Measurements from ENCODE around the gene DFFA. TPM values are rescaled to one million over a fixed set of nuclear protein-coding genes. Genes with fewer than 3 reads are reported as not detected.
A peak's percentile ranks its signal among the peaks of the same experiment; 100 is the strongest.

DFFA gene
- total and polyA plus RNA-seq, 9 of the 15 experiments (the other 6 are each of a cell fraction or from before 2014, with no cell fraction given) = 39.6 to 74.8 (median 59.2) TPM

DNA sequence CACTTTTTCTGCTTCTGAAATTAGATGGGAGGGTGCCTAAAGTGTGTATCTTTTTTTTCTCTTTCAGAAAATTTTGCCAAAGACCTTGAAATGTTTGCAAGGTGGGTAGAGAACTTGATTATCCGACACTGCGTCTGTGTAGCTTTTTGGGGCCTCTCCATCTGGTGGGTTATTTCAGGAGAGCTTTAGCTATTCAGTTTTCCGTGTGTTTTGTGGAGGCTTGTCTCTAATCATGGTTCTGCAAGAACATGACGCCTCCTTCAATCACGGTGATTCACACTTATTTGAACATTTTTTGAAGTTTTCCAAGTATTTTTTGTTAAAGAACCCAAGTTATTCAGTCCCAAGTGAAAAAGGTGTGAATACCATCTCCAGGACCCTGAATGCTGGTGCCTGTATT lies 37.7 kb downstream of the DFFA start (continued):
- TF ChIP-seq ZBTB12 (CRISPR knock-in tag; IDR thresholded peaks at IDR 0.05) (no peak), ZNF133 (CRISPR knock-in tag; IDR thresholded peaks at IDR 0.05) (no peak), PTRF (tag; IDR thresholded peaks at IDR 0.05) (no peak), CGGBP1 (CRISPR knock-in tag; IDR thresholded peaks at IDR 0.05) (no peak), ZBTB33 (CRISPR knock-in tag; IDR thresholded peaks at IDR 0.05) (no peak), SMARCA5 (IDR thresholded peaks at IDR 0.05) (no peak), ELF4 (CRISPR knock-in tag; IDR thresholded peaks at IDR 0.05) (no peak), PRMT5 (CRISPR knock-in tag; IDR thresholded peaks at IDR 0.05) (no peak)

DNA sequence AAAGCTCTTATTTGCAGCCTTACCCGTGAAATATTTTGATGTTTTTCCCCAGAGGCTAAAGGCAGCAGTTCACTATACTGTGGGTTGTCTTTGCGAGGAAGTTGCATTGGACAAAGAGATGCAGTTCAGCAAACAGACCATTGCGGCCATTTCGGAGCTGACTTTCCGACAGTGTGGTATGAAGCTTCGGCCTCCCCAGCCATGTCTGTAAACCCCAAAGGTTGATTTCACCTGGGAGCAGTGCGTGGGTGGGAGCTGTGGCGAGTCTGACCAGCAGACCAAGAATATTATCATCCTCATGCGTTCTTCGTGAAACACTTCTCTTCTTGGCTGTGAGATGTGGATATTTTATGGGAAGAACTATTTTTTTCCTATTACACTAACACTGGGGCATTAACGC lies 38.5 kb downstream of the DFFA start:
- Histone ChIP-seq H3K4me2 (ENCODE audit: insufficient read depth, low read length) (no peak overlapping the region), H3K79me2 (ENCODE audit: control insufficient read depth, insufficient read depth, low read length) (peaks cover 12% of the 10 kb centered on the region; the same call in 2 of the 3 replicates), H3K9ac (ENCODE audit: insufficient read depth in 1 of 2, low read depth in 2 of 2, low read length in 2 of 2) (peak overlapping the region in 1 of 2 experiments; percentile 11; a peak in 1 of 4 replicates), H3K9me3 (replicated peaks; ENCODE audit: control insufficient read depth, insufficient read depth, low read depth, low read length) (no peaks in the 10 kb centered on the region), H3K4me1 (replicated peaks in 1 of 2; ENCODE audit: control insufficient read depth in 2 of 2, insufficient read depth in 2 of 2, low read length in 2 of 2) (peaks cover 9 to 20% of the 10 kb centered on the region in 2 experiments; a peak in 4 of 5 replicates), H3K27me3 (ENCODE audit: control insufficient read depth in 2 of 2, insufficient read depth in 2 of 2, low read length in 2 of 2) (no peaks in the 10 kb centered on the region), H2AFZ (ENCODE audit: low read depth, low read length) (no peak overlapping the region), H3K36me3 (ENCODE audit: control insufficient read depth, insufficient read depth, low read length) (no peaks in the 10 kb centered on the region), H3K4me3 (no peak overlapping the region), H4K20me1 (replicated peaks; ENCODE audit: control insufficient read depth, insufficient read depth, low read length) (no peaks in the 10 kb centered on the region), H3K27ac (ENCODE audit: extremely low read depth, low read depth, low read length) (no peak overlapping the region), H3K9me1 (ENCODE audit: control insufficient read depth, insufficient read depth, low read length) (peaks cover 3% of the 10 kb centered on the region)
- TF ChIP-seq, protein P1, sequence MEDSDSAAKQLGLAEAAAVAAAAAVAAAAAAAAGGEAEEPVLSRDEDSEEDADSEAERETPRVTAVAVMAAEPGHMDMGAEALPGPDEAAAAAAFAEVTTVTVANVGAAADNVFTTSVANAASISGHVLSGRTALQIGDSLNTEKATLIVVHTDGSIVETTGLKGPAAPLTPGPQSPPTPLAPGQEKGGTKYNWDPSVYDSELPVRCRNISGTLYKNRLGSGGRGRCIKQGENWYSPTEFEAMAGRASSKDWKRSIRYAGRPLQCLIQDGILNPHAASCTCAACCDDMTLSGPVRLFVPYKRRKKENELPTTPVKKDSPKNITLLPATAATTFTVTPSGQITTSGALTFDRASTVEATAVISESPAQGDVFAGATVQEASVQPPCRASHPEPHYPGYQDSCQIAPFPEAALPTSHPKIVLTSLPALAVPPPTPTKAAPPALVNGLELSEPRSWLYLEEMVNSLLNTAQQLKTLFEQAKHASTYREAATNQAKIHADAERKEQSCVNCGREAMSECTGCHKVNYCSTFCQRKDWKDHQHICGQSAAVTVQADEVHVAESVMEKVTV (CRISPR knock-in tag; IDR thresholded peaks at IDR 0.05) = no peak
- TF ChIP-seq MEIS2 (IDR thresholded peaks at IDR 0.05; ENCODE audit: partially characterized antibody) (peak; percentile 0), EGR1 (conservative IDR thresholded peaks at IDR 0.05) (peak; percentile 35; the same call in 1 of the 2 replicates)
- DNase-seq (ENCODE audit: extremely low read depth in 1 of 4, low spot score in 3 of 4) = no peak
- no peak for FAIRE-seq
- intact Hi-C loops (cut with micrococcal nuclease) (no loop called here), in situ Hi-C loops (cut with MboI) (loop anchor here (5.0 kb wide), 1 partner anchor 59 kb away; no protein-coding TSS in a partner anchor)
- ATAC-seq = no peak
- BruUV-seq (replicated peaks) = no TSS peak
- ChIA-PET CTCF (ENCODE audit: low intra/inter-chr PET ratio) (no interaction called here), POLR2A (interaction anchor here (0.6 to 1.9 kb wide), 5 partner anchors 9 to 488 kb away, joined by 3 to 9 read pairs (median 3); partner anchors contain the start of gene CORT)
- WGBS (ENCODE audit: insufficient coverage, low coverage, missing lambda C conversion rate) = 66% methylated on average over 11 of the region's 11 CpGs

All from K562 (cell line).